H1 (cell line): ENCODE results near the gene ADSS2. TPM values are rescaled to one million over a fixed set of nuclear protein-coding genes. Genes with fewer than 3 reads are reported as not detected.

Experiments
- CTCF ChIA-PET: fragments of 300-600 bp; sonication (Branson Sonifier 250); formaldehyde crosslinking; loops from one replicate; lab custom pipeline; 2021; ENCODE audit not compliant: partially characterized antibody; lab: Charles Lee
- POLR2A ChIA-PET: fragments of 300-600 bp; sonication (Branson Sonifier 250); formaldehyde crosslinking; loops from one replicate; lab custom pipeline; 2021; ENCODE audit warnings: inconsistent platforms; ENCODE audit not compliant: partially characterized antibody; lab: Charles Lee
- DNase-seq, 2 experiments: peaks; one replicate each; pipeline versions ENCODE4 v3.0.0 to v3.0.0-alpha.2; 2010 to 2022; ENCODE audit warnings: low spot score in 2 of 2, low read depth in 1 of 2, mixed read lengths in 1 of 2
- FAIRE-seq: peaks from 2 replicates; lab custom pipeline; 2011; peaks lifted over from hg19 to GRCh38; lab: Jason Lieb, UNC
- H2AFZ ChIP-seq: 2 replicates; pipeline ENCODE4 v1.8.1; 2012; ENCODE audit warnings: low read length, inconsistent platforms
- H2AK5ac ChIP-seq: 2 replicates; pipeline ENCODE4 v1.6.1; 2013; ENCODE audit warnings: low read depth, low read length
- H2BK120ac ChIP-seq: replicated peaks from 2 replicates; pipeline ENCODE3; 2013; ENCODE audit warnings: low read depth, low read length, inconsistent platforms
- H2BK12ac ChIP-seq: 2 replicates; pipeline ENCODE4 v1.6.1; 2013; ENCODE audit warnings: low read depth, low read length
- H2BK15ac ChIP-seq: 2 replicates; pipeline ENCODE4 v1.6.1; 2013; ENCODE audit warnings: low read length
- H2BK20ac ChIP-seq: 2 replicates; pipeline ENCODE4 v1.6.1; 2013; ENCODE audit warnings: low read length
- H2BK5ac ChIP-seq: 2 replicates; pipeline ENCODE4 v1.6.1; 2013; ENCODE audit warnings: low read depth, low read length
- H3K14ac ChIP-seq: 2 replicates; pipeline ENCODE4 v1.6.1; 2013; ENCODE audit warnings: inconsistent platforms; ENCODE audit not compliant: insufficient read length
- H3K18ac ChIP-seq: 2 replicates; pipeline ENCODE4 v1.6.1; 2013; ENCODE audit warnings: low read length; ENCODE audit errors: extremely low read depth
- H3K23ac ChIP-seq: 2 replicates; pipeline ENCODE4 v1.6.1; 2013; ENCODE audit warnings: inconsistent platforms; ENCODE audit not compliant: insufficient read length
- H3K23me2 ChIP-seq: 2 replicates; pipeline ENCODE4 v1.6.1; 2013; ENCODE audit warnings: low read depth, low read length
- H3K27ac ChIP-seq: 2 replicates; pipeline ENCODE4 v1.6.1; 2011; ENCODE audit warnings: low read depth, low read length, inconsistent platforms
- H3K27me3 ChIP-seq, 4 experiments: replicated peaks in 1 of 4; 1 replicate in 1 of 4; 2 replicates in 3 of 4; pipeline versions ENCODE4 v1.6.1 to v1.8.1; 2011 to 2013; ENCODE audit warnings: low read length in 3 of 4, mild to moderate bottlenecking in 3 of 4, inconsistent platforms in 2 of 4, mixed read lengths in 2 of 4, moderate library complexity in 1 of 4; ENCODE audit not compliant: control insufficient read depth in 3 of 4, insufficient read depth in 3 of 4; ENCODE audit errors: extremely low read depth in 1 of 4
- H3K36me3 ChIP-seq, 4 experiments: 2 replicates each; pipeline versions ENCODE4 v1.6.1 to v1.8.1; 2011 to 2013; ENCODE audit warnings: mild to moderate bottlenecking in 4 of 4, low read length in 3 of 4, moderate library complexity in 2 of 4, control low read depth in 1 of 4, inconsistent platforms in 1 of 4; ENCODE audit not compliant: insufficient read depth in 4 of 4, control insufficient read depth in 2 of 4
- H3K4ac ChIP-seq: replicated peaks from 2 replicates; pipeline ENCODE3; 2013; ENCODE audit warnings: low read length, low read depth, mixed read lengths, inconsistent platforms; ENCODE audit not compliant: insufficient read length
- H3K4me1 ChIP-seq, 4 experiments: replicated peaks in 1 of 4; 1 replicate in 1 of 4; 2 replicates in 3 of 4; pipeline versions ENCODE4 v1.6.1 to v1.8.1; 2011 to 2013; ENCODE audit warnings: low read length in 3 of 4, inconsistent platforms in 2 of 4, mixed read lengths in 1 of 4; ENCODE audit not compliant: insufficient read depth in 4 of 4, control insufficient read depth in 3 of 4
- H3K4me2 ChIP-seq, 2 experiments: 2 replicates each; pipeline versions ENCODE4 v1.6.1 to v1.8.1; 2011 to 2013; ENCODE audit warnings: low read depth in 2 of 2, low read length in 2 of 2, control low read depth in 1 of 2, inconsistent platforms in 1 of 2, mild to moderate bottlenecking in 1 of 2; ENCODE audit not compliant: insufficient read depth in 1 of 2
- H3K4me3 ChIP-seq, 4 experiments: fragments of 200-600, 300-600 bp in 1 of 4; sonication (generic), shearing (Covaris generic), sonication (Bioruptor Twin) in 1 of 4; 2 replicates each; pipeline versions ENCODE4 v1.5.1 to v1.8.1; 2011 to 2016; ENCODE audit warnings: low read length in 4 of 4, low read depth in 3 of 4, control low read depth in 2 of 4, inconsistent platforms in 2 of 4, mild to moderate bottlenecking in 2 of 4, mixed read lengths in 1 of 4, moderate library complexity in 1 of 4; ENCODE audit not compliant: insufficient read depth in 2 of 4; ENCODE audit errors: extremely low read depth in 1 of 4
- H3K56ac ChIP-seq: replicated peaks from 2 replicates; pipeline ENCODE3; 2013; ENCODE audit warnings: low read depth, mild to moderate bottlenecking, mixed read lengths, low read length, inconsistent platforms; ENCODE audit not compliant: insufficient read length
- H3K79me1 ChIP-seq: 2 replicates; pipeline ENCODE4 v1.6.1; 2013; ENCODE audit warnings: low read depth, low read length, control low read depth
- H3K79me2 ChIP-seq, 2 experiments: 2 replicates each; pipeline versions ENCODE4 v1.6.1 to v1.8.1; 2012 to 2013; ENCODE audit warnings: low read length in 2 of 2, mild to moderate bottlenecking in 2 of 2, inconsistent platforms in 1 of 2; ENCODE audit not compliant: insufficient read depth in 2 of 2, control insufficient read depth in 1 of 2
- H3K9ac ChIP-seq, 4 experiments: replicated peaks in 1 of 4; 1 replicate in 1 of 4; 2 replicates in 3 of 4; pipeline versions ENCODE4 v1.6.1 to v1.8.1; 2011 to 2013; ENCODE audit warnings: low read depth in 3 of 4, low read length in 3 of 4, control low read depth in 2 of 4, mild to moderate bottlenecking in 2 of 4, moderate library complexity in 2 of 4, inconsistent platforms in 1 of 4; ENCODE audit errors: extremely low read depth in 1 of 4
- H3K9me3 ChIP-seq, 2 experiments: 2 replicates each; pipeline versions ENCODE4 v1.6.1 to v1.8.1; 2012 to 2013; ENCODE audit warnings: mild to moderate bottlenecking in 2 of 2, moderate library complexity in 2 of 2, control low read depth in 1 of 2, inconsistent platforms in 1 of 2, low read depth in 1 of 2, low read length in 1 of 2, mixed read lengths in 1 of 2; ENCODE audit not compliant: insufficient read depth in 2 of 2
- H4K20me1 ChIP-seq, 2 experiments: replicated peaks in 1 of 2; 2 replicates each; pipeline versions ENCODE3 to v1.8.1; 2011 to 2013; ENCODE audit warnings: inconsistent platforms in 2 of 2, low read length in 2 of 2, mild to moderate bottlenecking in 1 of 2; ENCODE audit not compliant: insufficient read depth in 2 of 2, control insufficient read depth in 1 of 2
- H4K5ac ChIP-seq: 2 replicates; pipeline ENCODE4 v1.6.1; 2013; ENCODE audit warnings: low read length, low read depth, mixed read lengths, inconsistent platforms; ENCODE audit not compliant: insufficient read length
- H4K8ac ChIP-seq: 2 replicates; pipeline ENCODE4 v1.8.0; 2013; ENCODE audit warnings: mild to moderate bottlenecking, moderate library complexity, low read length, inconsistent platforms; ENCODE audit not compliant: insufficient read depth; ENCODE audit errors: extremely low read depth
- H4K91ac ChIP-seq: replicated peaks from 2 replicates; pipeline ENCODE3; 2013; ENCODE audit warnings: low read length, mixed read lengths, inconsistent platforms; ENCODE audit not compliant: insufficient read length
- BACH1 ChIP-seq: IDR thresholded peaks from 2 replicates; pipeline ENCODE4 v1.6.1; 2012; ENCODE audit warnings: low read length, improper control_type of control experiment
- CBX8 ChIP-seq: fragments of 300-800, 300-1000 bp; sonication (generic); IDR thresholded peaks from 2 replicates; pipeline ENCODE4 v1.7.1; 2016; ENCODE audit warnings: low read depth, low read length, borderline replicate concordance
- KDM1A ChIP-seq: fragments of 200-600, 300-600 bp; sonication (generic); IDR thresholded peaks from 2 replicates; pipeline ENCODE4 v1.7.1; 2016; ENCODE audit warnings: mild to moderate bottlenecking, low read length, borderline replicate concordance
- RBBP5 ChIP-seq: IDR thresholded peaks from 2 replicates; pipeline ENCODE4 v1.7.1; 2012; ENCODE audit warnings: low read depth, mild to moderate bottlenecking, inconsistent platforms, low read length, moderate library complexity, borderline replicate concordance
- SIRT6 ChIP-seq: IDR thresholded peaks from one replicate; pipeline ENCODE4 v1.7.1; 2012; ENCODE audit warnings: low read length, inconsistent platforms
- SP1 ChIP-seq: IDR thresholded peaks from 2 replicates; pipeline ENCODE4 v1.6.1; 2011; ENCODE audit warnings: low read depth, low read length
- TAF7 ChIP-seq: optimal IDR thresholded peaks from 2 replicates; pipeline ENCODE3; 2011; ENCODE audit warnings: low read depth, mild to moderate bottlenecking, inconsistent platforms, low read length, moderate library complexity, borderline replicate concordance
- ZNF274 ChIP-seq: IDR thresholded peaks from 2 replicates; pipeline ENCODE4 v1.7.0; 2012; ENCODE audit warnings: low read length, borderline replicate concordance; ENCODE audit errors: extremely low read depth
- WGBS, 2 experiments: shearing (Covaris generic) in 1 of 2; methylation state at CpG; one replicate each; pipeline versions ENCODE4 v1.1.6 to v1.1.7; 2013 to 2015; ENCODE audit warnings: low lambda C conversion rate in 2 of 2, mixed read lengths in 2 of 2, inconsistent platforms in 1 of 2, low coverage in 1 of 2, missing lambda C conversion rate in 1 of 2; ENCODE audit not compliant: insufficient replicate concordance in 2 of 2, insufficient coverage in 1 of 2, insufficient read length in 1 of 2; ENCODE audit errors: extremely low coverage in 1 of 2, missing lambda C conversion rate in 1 of 2; 5-methylcytosine and 5-hydroxymethylcytosine counted together
- polyA plus RNA-seq, 7 experiments: library from polyadenylated mRNA; depleted of rRNA in 3 of 7; stranded (reverse) in 5 of 7; unstranded in 2 of 7; fragments of >200 nt in 5 of 7; fragments of 200-250 nt in 2 of 7; gene quantifications; 1 replicate in 5 of 7; 2 replicates in 1 of 7; 4 replicates in 1 of 7; pipeline versions ENCODE4 v1.2.1 to v1.2.3, GENCODE V29; 2011 to 2013; ENCODE audit warnings: missing spikeins in 2 of 7, mixed read lengths in 2 of 7
- total RNA-seq: library from RNA; stranded (reverse); fragmentation: NEBNext Ultra II Directional; extraction: Animal tissue kit (Norgen Biotek cat#: 25700); gene quantifications from 2 replicates; pipeline ENCODE4 v1.2.1, GENCODE V29; 2021
- TF ChIP-seq, protein P1 (sequence below): IDR thresholded peaks from 2 replicates; pipeline ENCODE4 v1.6.1; 2011; ENCODE audit warnings: low read length, improper control_type of control experiment

The ADSS2 gene
- total and polyA plus RNA-seq, 2 of the 8 experiments (the other 6 are each of a cell fraction or from before 2014, with no cell fraction given): 29.8 to 108 TPM

DNA sequence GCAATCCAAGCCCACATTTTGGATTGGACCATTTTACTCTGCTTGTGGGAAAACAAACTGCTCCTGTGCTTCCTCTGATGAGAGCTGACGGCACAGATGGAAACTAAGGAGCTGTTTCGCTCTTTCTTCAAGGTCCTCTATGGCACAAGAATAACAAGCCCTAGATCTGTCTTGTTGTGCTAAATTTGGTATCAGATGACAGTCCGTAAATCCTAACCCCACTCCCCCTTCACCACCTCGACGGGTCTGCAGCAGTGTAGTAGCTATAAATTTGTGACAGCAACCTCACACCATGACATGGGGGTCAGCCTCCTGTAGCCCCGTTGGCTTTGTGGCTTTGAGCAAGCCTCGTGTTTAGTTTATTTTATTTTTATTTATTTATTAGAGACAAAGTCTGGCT is 85.9 kb downstream of the ADSS2 start:
- Histone ChIP-seq H2BK12ac (no peak overlapping the region), H3K4ac (no peak overlapping the region), H2BK15ac (peak overlapping the region; percentile 65; the same call in 1 of the 2 replicates), H2AFZ (no peak overlapping the region), H2BK5ac (no peak overlapping the region), H3K79me1 (no peaks in the 10 kb centered on the region), H2BK120ac (no peak overlapping the region), H3K27ac (no peak overlapping the region), H3K23ac (no peak overlapping the region), H3K9ac (no peak overlapping the region), H3K27me3 (no peaks in the 10 kb centered on the region), H3K4me1 (peaks cover 2 to 10% (median 8%) of the 10 kb centered on the region in 4 experiments; a peak in 6 of 7 replicates), H3K4me3 (no peak overlapping the region), H4K8ac (no peak overlapping the region), H3K9me3 (peaks cover 0 to 4% of the 10 kb centered on the region in 2 experiments; a peak in 1 of 4 replicates), H3K36me3 (no peaks in the 10 kb centered on the region; a peak in 1 of 8 replicates), H4K20me1 (no peaks in the 10 kb centered on the region), H3K56ac (no peak overlapping the region), H4K91ac (no peak overlapping the region), H3K4me2 (no peak overlapping the region), H2AK5ac (no peak overlapping the region), H3K79me2 (no peaks in the 10 kb centered on the region), H3K23me2 (no peaks in the 10 kb centered on the region), H2BK20ac (peak overlapping the region; percentile 75; the same call in 1 of the 2 replicates), H4K5ac (no peak overlapping the region), H3K14ac (no peak overlapping the region)
- WGBS, 2 experiments: 92% methylated on average over 7 of the region's 7 CpGs; no CpG with 5 or more reads in 1 of the 2 experiments
- POLR2A ChIA-PET: no interaction called here
- CTCF ChIA-PET: interaction anchor here (1.2 kb wide), 1 partner anchor 64 kb away, joined by 3 read pairs; no protein-coding TSS in a partner anchor
- DNase-seq: no peak
- no peak for FAIRE-seq
- TF ChIP-seq, protein P1, sequence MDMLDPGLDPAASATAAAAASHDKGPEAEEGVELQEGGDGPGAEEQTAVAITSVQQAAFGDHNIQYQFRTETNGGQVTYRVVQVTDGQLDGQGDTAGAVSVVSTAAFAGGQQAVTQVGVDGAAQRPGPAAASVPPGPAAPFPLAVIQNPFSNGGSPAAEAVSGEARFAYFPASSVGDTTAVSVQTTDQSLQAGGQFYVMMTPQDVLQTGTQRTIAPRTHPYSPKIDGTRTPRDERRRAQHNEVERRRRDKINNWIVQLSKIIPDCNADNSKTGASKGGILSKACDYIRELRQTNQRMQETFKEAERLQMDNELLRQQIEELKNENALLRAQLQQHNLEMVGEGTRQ: no peak
- TF ChIP-seq RBBP5 (no peak), SP1 (no peak), SIRT6 (no peak), CBX8 (no peak), KDM1A (no peak), BACH1 (no peak), ZNF274 (no peak), TAF7 (no peak)
- TF ChIP-seq, all 59 proteins: peak for 0
- no peak overlapping the region for H3K18ac ChIP-seq
